SJSA1 (cell line): ENCODE data around the gene S100PBP. TPM values are rescaled to one million over a fixed set of nuclear protein-coding genes. Genes with fewer than 3 reads are reported as not detected.

Experiments used
- DNase-seq, 2 experiments: peaks; one replicate each; pipeline ENCODE4 v3.0.0-alpha.2; 2015 to 2020; ENCODE audit warnings: low spot score in 2 of 2, low read depth in 1 of 2
- H3K27ac ChIP-seq: fragments of 250-450 bp; sonication (Bioruptor Pico); 2 replicates; pipeline ENCODE4 v1.5.1; 2020; ENCODE audit warnings: mild to moderate bottlenecking, moderate library complexity
- H3K27me3 ChIP-seq: fragments of 250-450 bp; sonication (Bioruptor Pico); replicated peaks from 2 replicates; pipeline ENCODE4 v1.5.1; 2020; ENCODE audit warnings: mild to moderate bottlenecking, moderate library complexity
- H3K36me3 ChIP-seq: fragments of 250-450 bp; sonication (Bioruptor Pico); 2 replicates; pipeline ENCODE4 v1.5.1; 2020; ENCODE audit warnings: mild to moderate bottlenecking
- H3K4me1 ChIP-seq: fragments of 250-450 bp; sonication (Bioruptor Pico); replicated peaks from 2 replicates; pipeline ENCODE4 v1.6.1; 2021; ENCODE audit warnings: mild to moderate bottlenecking
- H3K4me3 ChIP-seq: fragments of 250-450 bp; sonication (Bioruptor Pico); 2 replicates; pipeline ENCODE4 v1.5.1; 2020; ENCODE audit warnings: mild to moderate bottlenecking
- H3K9me3 ChIP-seq: fragments of 250-450 bp; sonication (Bioruptor Pico); replicated peaks from 2 replicates; pipeline ENCODE4 v1.5.1; 2020; ENCODE audit warnings: mild to moderate bottlenecking
- total RNA-seq: library from RNA; depleted of rRNA; stranded (reverse); fragments of >200 nt; shearing (Covaris generic); gene quantifications from 2 replicates; pipeline ENCODE4 v1.2.3, GENCODE V29; 2014

S100PBP gene
- total RNA-seq, 1 experiment from 2014 or later, result 27.5 TPM

DNA sequence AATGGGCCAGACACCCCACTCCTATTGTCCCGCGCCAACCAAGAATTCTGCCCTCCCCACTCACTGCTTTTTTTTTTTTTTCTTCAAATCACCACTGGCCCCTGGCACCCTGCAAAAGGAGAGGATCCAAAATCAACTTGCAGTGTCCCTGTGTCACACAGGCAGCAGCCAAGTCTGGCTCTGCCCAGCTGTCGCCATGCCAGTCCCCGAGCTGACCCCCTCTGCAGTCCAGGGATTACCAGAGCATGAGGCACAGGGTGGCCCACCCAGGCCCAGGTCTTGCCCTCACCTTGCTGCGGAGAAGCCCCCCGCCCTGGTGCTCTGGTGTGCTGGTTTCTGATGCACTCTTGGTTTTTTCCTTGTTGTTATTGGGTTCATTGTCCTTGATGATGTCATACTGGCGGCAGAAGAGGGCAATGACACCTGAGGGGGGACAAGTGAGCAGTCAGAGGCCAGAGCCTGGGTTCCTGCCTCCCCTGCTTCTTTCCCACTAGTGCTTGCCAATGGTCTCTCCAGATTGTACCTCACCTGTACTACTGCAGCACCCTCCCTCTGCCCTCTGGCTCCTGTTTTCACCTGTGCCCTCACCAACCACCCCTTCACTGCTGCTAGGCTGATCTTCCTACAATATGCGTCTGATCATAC is 47.0 kb downstream of the S100PBP start:
- peaks cover 21% of the 10 kb centered on the region for H3K4me1 ChIP-seq

DNA sequence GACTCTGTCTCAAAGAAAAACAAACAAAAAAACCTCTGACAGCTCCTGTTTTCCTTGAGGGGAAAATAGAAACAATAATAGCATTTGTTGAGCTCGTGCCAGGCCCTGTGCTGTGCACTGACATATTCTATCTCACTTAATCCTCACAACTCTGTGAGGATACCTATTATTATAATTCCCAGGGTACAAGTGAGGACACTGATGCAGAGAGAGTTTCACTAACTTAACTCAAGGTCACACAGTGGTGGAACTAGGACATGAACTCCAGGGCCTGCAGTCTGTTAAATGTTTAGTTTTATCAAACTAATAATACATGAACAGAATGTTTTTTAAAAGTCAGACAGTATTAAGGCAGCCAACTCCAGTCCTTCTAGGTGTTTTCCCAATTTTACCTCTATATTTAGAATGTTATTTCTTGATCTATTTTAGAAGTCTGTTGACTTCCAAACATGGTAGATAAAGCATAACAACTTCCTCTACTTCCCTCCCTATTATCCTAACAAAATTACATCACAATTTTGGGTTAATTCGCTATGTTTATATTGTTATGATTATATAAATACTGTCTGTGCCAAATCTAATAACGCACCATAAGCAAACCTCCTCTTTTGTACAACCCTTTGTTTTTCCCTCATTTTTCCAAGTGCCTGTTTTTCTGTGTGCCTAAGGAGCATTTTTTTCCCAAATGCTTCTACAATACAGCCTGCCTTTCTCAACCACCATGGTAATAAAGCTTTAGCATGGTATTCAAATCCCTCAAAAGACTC is 48.4 kb downstream of the S100PBP start:
- DNase-seq, result no peak
- Histone ChIP-seq H3K4me1 (peaks cover 22% of the 10 kb centered on the region), H3K9me3 (no peaks in the 10 kb centered on the region), H3K27ac (no peak overlapping the region), H3K4me3 (no peak overlapping the region), H3K27me3 (no peaks in the 10 kb centered on the region), H3K36me3 (peaks cover 8% of the 10 kb centered on the region; the same call in 1 of the 2 replicates)

More for the DNA sequence above, 47.0 kb downstream of the S100PBP start:
- Histone ChIP-seq H3K36me3 (peaks cover 12% of the 10 kb centered on the region; the same call in 1 of the 2 replicates), H3K27me3 (no peaks in the 10 kb centered on the region), H3K9me3 (no peaks in the 10 kb centered on the region), H3K4me3 (no peak overlapping the region), H3K27ac (no peak overlapping the region)
- DNase-seq, result no peak

DNA sequence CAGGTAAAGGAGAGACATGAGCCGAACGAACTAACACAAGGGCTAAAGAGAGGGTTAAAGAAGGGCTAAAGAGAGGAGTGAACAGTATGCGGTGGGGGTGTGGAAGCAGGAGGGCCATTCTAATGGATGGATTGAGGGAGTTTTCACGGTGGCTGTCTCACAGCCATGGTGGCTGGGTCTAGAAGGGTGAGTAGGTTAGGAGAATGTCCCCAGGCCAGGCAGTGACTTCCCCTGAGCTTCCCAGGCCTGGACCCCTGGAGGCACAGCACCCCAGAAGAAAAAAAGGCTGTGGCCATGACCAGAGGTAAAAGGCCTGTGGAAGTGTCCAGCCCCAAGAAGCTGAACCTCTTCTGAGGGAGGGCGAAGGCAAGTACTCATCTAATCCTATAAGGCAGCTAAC is 49.7 kb downstream of the S100PBP start:
- no peak for DNase-seq
- Histone ChIP-seq H3K4me1 (peaks cover 14% of the 10 kb centered on the region), H3K36me3 (peaks cover 8% of the 10 kb centered on the region; the same call in 1 of the 2 replicates), H3K4me3 (no peak overlapping the region), H3K27ac (no peak overlapping the region), H3K27me3 (peaks cover 12% of the 10 kb centered on the region), H3K9me3 (no peaks in the 10 kb centered on the region)

DNA sequence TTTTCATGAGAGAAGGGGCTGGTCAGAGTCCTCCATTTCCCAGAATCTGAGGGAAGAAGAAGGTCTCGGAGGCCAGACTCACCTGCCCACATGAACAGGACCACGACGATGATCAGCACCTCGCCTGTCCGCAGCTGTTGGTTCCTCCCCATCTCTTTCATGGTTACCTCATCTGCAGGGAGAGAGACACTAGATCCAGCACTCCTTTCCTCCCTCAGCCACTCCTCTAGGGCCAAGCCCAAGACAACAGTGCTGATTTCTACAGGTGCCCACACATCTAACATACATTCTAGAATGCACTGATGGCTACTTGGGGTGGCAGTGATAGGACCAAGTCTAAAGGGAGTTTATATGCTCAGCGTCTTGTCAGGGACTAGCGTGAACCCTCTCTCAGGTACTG is 50.2 kb downstream of the S100PBP start:
- Histone ChIP-seq H3K9me3 (no peaks in the 10 kb centered on the region), H3K4me1 (peaks cover 16% of the 10 kb centered on the region), H3K36me3 (peaks cover 3% of the 10 kb centered on the region; the same call in 1 of the 2 replicates), H3K27ac (no peak overlapping the region), H3K4me3 (no peak overlapping the region), H3K27me3 (peaks cover 12% of the 10 kb centered on the region)
- no peak for DNase-seq

DNA sequence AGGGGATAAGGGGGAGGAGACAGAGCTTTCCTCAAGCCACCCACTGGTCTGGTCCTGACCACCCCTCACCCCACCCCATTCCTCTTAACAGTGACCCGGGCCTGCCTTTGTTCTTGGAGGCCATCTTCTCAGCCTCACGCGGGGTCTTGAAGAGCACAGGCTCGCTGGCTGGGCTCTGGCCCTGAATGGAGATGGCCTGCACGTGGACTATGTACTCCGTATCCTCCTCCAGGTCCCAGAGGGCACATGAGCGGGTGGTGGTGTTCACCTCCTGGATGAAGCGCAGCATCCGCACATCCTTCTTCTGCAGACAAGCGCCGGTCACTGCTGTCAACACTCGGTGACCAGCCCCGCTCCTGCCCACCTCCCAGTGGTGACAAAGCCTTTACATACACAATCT is 50.6 kb downstream of the S100PBP start:
- Histone ChIP-seq H3K9me3 (no peaks in the 10 kb centered on the region), H3K4me1 (peaks cover 19% of the 10 kb centered on the region), H3K27ac (no peak overlapping the region), H3K4me3 (no peak overlapping the region), H3K36me3 (no peaks in the 10 kb centered on the region), H3K27me3 (peaks cover 12% of the 10 kb centered on the region)
- no peak for DNase-seq

DNA sequence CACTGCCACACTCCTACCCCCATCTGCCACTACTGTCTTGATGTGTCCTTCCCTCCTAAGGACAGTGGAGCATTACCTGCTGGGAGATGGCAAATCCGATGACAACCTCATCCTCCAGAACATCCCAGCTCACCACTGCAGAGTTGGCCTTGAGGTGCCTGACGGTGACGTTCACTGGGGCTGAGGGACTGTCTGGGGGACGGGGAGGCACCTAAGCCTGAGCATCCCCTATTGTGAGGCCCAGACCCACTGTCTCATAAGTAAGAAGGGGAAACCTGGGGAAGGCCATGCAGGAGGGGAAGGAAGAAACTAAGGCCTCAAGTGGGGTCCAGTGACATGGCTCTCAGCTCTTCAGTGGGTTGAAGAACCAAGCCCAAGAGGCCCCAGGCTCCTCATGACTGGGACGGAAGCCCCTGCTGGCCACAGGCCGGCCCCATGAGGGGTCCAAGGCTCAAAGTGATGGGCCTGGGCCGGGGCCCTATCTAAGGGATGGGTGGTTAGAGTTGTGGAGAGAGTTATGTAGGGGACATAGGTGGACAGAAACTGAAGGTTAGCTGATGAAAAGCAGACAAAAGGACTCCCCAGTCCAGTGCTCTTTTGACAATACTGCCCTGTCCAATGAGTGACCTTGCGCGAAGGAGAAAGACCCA is 51.5 kb downstream of the S100PBP start:
- Histone ChIP-seq H3K9me3 (no peaks in the 10 kb centered on the region), H3K27me3 (peaks cover 12% of the 10 kb centered on the region), H3K36me3 (no peaks in the 10 kb centered on the region), H3K4me1 (peaks cover 19% of the 10 kb centered on the region), H3K4me3 (no peak overlapping the region), H3K27ac (no peak overlapping the region)
- DNase-seq, result no peak

DNA sequence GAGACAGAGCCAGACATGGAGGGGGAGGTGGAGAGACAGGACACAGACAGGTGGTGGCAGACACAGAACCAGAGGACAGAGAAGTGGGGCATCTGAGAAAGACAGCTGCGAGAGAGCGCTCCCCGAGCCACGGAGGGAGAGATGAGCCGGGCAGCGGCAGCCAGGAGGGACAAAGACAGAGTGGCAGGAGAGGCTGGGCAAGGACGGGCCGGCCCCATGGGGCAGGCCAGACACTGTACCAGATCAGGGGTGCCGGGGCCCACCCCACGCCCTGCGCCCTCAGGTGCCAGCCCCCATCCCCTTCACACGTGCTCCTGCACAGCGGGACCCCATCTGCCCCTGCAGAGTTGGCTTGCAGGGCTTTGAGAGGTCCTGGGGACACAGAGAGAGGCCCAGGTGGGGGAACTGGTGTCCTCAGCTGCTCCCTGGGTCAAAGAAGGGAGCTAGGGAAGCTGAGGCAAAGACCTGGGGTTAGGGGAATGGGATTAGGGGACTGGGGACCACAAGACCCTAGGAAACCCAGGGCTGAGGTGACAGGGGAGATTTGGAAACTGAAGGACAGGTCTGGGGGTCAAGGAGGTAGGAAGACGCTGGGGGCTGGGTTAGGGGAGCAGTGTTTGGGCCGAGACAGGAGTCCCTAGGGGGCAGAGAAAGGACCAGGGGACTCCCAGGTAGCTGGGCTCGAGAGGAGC is 52.6 kb downstream of the S100PBP start:
- Histone ChIP-seq H3K9me3 (no peaks in the 10 kb centered on the region), H3K27me3 (peaks cover 12% of the 10 kb centered on the region), H3K27ac (no peak overlapping the region), H3K4me3 (no peak overlapping the region; the same call in 1 of the 2 replicates), H3K36me3 (no peaks in the 10 kb centered on the region), H3K4me1 (peaks cover 18% of the 10 kb centered on the region)
- DNase-seq, result no peak

DNA sequence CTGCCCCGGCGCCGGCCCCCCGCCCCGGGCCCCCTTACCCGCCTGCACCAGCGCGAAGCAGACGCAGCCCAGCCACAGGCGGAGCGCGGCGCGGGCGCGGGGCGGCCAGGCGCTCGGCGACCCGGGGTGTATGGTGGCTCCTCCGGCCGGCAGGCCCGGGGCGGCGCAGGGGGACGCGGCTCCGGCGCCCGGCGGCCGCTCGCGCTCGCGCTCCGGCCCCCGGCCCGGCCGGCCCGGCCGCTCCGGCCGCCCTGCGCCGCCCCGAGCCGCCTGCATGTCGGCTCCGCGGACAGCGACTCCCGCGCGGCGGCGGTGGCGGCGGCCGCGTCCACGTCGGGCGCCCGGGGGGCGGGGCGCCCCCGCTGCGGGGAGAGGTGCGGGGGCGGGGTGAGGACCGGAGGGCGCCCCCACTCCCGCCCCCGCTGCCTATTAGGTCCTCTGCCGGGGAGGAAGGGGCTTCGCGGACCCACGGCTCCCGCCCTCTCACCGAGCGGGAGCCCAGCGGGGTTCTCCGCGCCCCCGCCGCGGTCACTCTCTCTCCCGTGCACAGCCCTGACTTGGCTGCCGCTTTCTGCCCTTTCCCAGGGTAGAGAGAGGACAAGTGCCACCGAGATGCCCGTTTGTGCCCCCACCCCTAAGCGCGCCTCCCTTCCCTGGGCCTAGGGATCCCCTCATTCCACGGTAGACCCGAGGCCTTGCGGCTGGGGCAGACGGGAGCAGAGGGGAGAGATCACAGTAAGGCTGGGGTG is 53.3 kb downstream of the S100PBP start, which contains the start of gene FNDC5:
Gene FNDC5 (minus strand): TSS at position 298 of the 749 bp plus-strand sequence.
- Histone ChIP-seq H3K4me3 (peak within 1 kb of the TSS; percentile 34), H3K27ac (no peak within 1 kb of the TSS), H3K9me3 (no peaks in the 10 kb centered on the region), H3K36me3 (no peaks in the 10 kb centered on the region), H3K27me3 (peaks cover 12% of the 10 kb centered on the region), H3K4me1 (peaks cover 10% of the 10 kb centered on the region)
- no peak for DNase-seq

DNA sequence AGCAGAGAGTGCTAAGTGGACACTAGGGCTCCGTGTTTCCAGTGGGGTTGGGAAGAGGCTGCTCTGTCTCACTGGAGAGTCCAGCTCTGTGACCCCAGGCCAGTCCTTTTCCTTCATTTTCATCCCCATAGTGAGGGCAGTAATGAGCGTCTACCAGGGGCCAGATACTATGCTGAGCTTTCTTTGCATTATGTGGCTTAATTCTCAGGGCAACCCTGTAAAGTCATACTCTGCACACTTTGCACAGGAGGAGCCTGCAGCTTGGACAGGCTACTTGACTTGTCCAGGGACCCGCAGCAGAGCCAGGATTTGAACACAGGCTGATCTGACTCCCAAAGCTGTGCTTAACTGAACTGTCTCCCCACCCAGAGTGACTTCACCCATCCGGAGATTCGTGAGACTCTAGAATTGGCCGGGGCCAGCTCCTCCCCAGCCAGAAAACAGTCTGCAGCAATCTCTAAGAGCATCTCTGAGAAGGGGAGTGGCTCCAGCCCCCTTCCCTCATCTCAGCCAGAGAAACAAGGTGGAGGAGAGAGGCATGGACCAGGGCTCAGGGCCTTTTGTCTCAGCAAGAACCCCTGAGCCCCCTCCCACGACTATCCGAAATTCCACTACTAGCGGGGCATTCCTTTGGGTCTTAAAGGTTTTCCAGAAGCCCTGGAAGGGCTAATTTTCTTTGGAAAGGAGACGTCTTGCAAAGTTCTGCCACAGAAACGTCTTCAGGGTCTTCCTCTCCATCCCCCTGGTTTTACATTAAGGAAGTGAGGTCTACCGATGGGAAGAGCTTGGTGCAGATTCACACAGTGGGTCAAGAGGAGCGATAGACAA is 54.1 kb downstream of the S100PBP start:
- Histone ChIP-seq H3K27ac (no peak overlapping the region), H3K4me3 (no peak overlapping the region; the same call in 1 of the 2 replicates), H3K9me3 (no peaks in the 10 kb centered on the region), H3K36me3 (no peaks in the 10 kb centered on the region), H3K27me3 (peaks cover 12% of the 10 kb centered on the region), H3K4me1 (peaks cover 12% of the 10 kb centered on the region)
- no peak for DNase-seq

DNA sequence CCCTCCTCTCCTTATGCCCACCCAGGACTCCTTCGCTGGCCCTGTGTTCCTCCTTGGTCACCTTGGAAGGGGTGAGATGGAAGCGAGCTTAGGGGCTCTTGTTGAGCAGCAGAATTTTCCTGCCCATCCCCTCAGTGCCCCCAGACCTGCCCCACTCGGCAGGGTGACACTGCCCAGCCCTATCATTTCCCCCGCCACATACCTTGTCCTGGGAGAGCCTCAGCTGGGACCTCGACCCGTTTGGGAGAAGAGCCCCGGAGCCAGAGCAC is 54.7 kb downstream of the S100PBP start:
- Histone ChIP-seq H3K27ac (no peak overlapping the region), H3K4me1 (peaks cover 13% of the 10 kb centered on the region), H3K4me3 (no peak overlapping the region), H3K36me3 (no peaks in the 10 kb centered on the region), H3K27me3 (peaks cover 12% of the 10 kb centered on the region), H3K9me3 (no peaks in the 10 kb centered on the region)
- DNase-seq, result no peak

DNA sequence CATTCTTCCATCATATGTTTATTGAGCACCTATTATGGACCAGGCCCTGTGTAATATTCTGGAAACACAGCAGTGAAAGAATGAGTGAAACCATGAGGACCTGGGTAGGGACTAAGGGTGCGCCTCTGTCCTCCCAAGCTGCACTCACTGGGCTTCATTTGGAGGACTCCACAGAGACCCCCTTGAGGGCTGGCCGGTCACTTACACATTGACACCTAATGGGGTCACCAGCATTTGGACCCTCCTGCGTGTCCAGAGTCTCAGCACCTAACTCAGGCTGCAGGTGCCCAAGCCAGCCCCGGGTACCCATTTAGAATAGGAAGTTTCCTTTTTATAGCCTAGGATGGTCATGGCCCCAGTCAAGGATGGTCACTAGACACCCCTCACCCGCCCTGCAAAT is 56.0 kb downstream of the S100PBP start:
- no peaks in the 10 kb centered on the region for H3K36me3 ChIP-seq
- no peak overlapping the region for H3K27ac ChIP-seq
- H3K27me3 ChIP-seq, result peaks cover 12% of the 10 kb centered on the region
- no peak for DNase-seq
- H3K4me1 ChIP-seq, result peaks cover 13% of the 10 kb centered on the region
- H3K4me3 ChIP-seq, result no peak overlapping the region
- H3K9me3 ChIP-seq, result no peaks in the 10 kb centered on the region

DNA sequence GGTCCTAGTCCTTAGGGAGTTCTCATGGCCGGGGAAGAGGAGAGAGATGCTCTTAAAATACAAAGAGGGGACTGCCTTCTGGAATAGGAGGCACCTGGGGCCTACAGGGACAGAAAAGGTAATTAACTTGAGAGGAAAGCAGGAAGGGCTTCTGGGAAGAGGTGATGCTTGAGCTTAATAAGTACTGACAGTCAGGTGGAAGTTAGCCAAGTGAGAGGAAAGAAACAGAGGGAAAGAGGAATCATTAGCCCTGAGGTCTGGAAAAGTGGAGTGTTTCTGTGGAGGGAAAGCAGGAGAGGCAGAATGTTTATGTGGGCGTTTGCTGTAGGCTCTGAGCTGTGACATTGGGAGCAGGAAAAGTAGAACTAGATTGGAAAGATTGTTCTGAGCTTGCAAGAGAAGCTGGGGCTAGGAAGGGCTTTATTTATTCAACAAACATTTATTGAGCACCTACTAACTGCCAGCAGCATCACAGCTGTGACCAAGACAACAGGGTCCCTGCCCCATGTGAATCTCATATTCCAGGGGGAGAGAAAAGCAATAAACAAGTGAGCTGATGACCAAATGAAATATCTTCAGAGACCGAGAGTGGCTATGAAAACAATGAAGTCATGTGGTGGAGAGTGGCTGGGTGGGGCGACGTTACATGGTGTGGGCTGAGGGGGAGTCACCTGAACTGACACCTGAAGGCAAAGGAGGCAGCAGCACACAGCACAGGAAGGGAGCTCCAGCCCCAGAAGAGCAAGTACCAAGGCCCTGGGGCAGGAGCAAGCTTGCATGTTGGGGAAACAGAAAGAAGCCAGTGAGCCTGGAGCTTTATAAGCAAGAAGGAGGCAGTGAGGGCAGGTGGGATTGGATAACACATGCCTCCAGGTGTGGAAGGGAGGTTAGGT is 57.7 kb downstream of the S100PBP start:
- Histone ChIP-seq H3K27me3 (peaks cover 12% of the 10 kb centered on the region), H3K9me3 (no peaks in the 10 kb centered on the region), H3K27ac (no peak overlapping the region), H3K4me3 (no peak overlapping the region), H3K4me1 (peaks cover 13% of the 10 kb centered on the region), H3K36me3 (no peaks in the 10 kb centered on the region)
- no peak for DNase-seq
